Omental fat pad (tissue), 4 donors: Measurements from ENCODE around the gene GPN2. TPM values are rescaled to one million over a fixed set of nuclear protein-coding genes. Genes with fewer than 3 reads are reported as not detected.

Experiments
- ATAC-seq: fragments of 150-250 bp; one replicate; pipeline ENCODE4 v1.9.1; 2016; ENCODE audit warnings: mild to moderate bottlenecking, moderate library complexity; ENCODE audit not compliant: low FRiP score
- DNase-seq: peaks from one replicate; pipeline ENCODE4 v3.0.0-alpha.2; 2019; ENCODE audit warnings: low spot score
- total RNA-seq, 4 donors: library from RNA; depleted of rRNA; stranded (reverse); fragments of >200 nt; gene quantifications; one replicate each; pipeline ENCODE4 v1.1.0, GENCODE V29; 2016
- TF ChIP-seq, protein P1 (sequence below), 3 donors: fragments of 450-650 bp; IDR thresholded peaks; one replicate each; pipeline ENCODE4 v1.5.1; 2016 to 2017; ENCODE audit warnings: antibody characterized with exemption in 3 of 3, mild to moderate bottlenecking in 3 of 3, moderate library complexity in 2 of 3

Gene GPN2
- total RNA-seq, 4 donors from 2014 or later = 9.4 to 18.0 (median 11.0) TPM

- TF ChIP-seq, protein P1, sequence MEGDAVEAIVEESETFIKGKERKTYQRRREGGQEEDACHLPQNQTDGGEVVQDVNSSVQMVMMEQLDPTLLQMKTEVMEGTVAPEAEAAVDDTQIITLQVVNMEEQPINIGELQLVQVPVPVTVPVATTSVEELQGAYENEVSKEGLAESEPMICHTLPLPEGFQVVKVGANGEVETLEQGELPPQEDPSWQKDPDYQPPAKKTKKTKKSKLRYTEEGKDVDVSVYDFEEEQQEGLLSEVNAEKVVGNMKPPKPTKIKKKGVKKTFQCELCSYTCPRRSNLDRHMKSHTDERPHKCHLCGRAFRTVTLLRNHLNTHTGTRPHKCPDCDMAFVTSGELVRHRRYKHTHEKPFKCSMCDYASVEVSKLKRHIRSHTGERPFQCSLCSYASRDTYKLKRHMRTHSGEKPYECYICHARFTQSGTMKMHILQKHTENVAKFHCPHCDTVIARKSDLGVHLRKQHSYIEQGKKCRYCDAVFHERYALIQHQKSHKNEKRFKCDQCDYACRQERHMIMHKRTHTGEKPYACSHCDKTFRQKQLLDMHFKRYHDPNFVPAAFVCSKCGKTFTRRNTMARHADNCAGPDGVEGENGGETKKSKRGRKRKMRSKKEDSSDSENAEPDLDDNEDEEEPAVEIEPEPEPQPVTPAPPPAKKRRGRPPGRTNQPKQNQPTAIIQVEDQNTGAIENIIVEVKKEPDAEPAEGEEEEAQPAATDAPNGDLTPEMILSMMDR (IDR thresholded peaks at IDR 0.05) = no peak
- ATAC-seq (no peak), DNase-seq (no peak)
Observed at GRCh38 chr1:26900815-26901511, 10.9 kb upstream of the GPN2 start.

GRCh38 chr1:26900001-26900814 lies 10.1 kb upstream of the GPN2 start, which contains the start of gene GPATCH3:
Gene GPATCH3 (minus strand): TSS chr1:26900467. CDS start chr1:26900442, 25 bp downstream.
- peak; percentile 77 for ATAC-seq
- DNase-seq = peak; percentile 96
- TF ChIP-seq, protein P1 (IDR thresholded peaks at IDR 0.05) = no peak

- TF ChIP-seq, protein P1 (IDR thresholded peaks at IDR 0.05) = no peak
- DNase-seq = no peak
- no peak for ATAC-seq
Observed at GRCh38 chr1:26897351-26897750, 7.3 kb upstream of the GPN2 start.

- no peak for ATAC-seq
- DNase-seq = no peak
- TF ChIP-seq, protein P1 (IDR thresholded peaks at IDR 0.05) = no peak
Observed at GRCh38 chr1:26894263-26894662, 4.2 kb upstream of the GPN2 start.

DNA sequence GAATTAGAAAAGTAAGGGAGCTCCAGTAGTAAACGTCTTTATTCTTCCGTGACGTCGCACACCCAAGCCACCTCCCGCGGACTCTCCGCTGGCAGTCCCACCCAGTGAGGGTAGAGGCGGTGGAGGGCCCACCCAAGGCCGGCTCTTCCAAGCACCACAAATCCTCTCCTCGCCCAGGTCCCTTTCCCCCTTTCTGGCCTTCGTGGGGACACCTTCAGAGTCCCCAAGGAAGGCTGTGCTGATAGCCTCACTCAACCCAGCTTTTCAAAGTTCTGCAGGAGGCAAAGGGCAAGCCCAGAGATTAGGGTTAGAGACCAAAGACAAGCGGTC lies 349 bp upstream of the GPN2 start:
- TF ChIP-seq, protein P1 (IDR thresholded peaks at IDR 0.05) = no peak
- ATAC-seq (peak; percentile 11), DNase-seq (no peak)

DNA sequence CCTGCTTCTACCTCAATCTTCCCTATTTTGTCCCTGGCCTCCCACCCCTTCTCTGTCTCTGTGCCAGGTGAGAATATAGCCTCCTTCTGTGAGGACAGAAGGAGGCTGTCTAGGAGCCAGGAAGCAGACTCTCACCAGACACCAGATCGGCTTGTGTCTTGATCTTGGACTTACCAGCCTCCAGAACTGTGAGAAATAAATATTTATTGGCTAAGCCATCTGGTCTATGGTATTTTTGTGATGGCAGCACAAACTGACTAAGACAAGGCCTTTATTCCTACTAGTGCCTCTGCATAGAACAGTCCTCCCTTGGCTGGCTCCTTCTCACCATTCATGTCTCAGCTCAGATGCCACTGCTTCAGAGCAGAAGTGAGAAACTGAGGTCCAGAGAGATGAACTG lies 1.9 kb downstream of the GPN2 start:
- TF ChIP-seq, protein P1 (IDR thresholded peaks at IDR 0.05) = no peak
- no peak for ATAC-seq
- DNase-seq = no peak
